ENCODE measurements around the gene EPOP. TPM values are rescaled to one million over a fixed set of nuclear protein-coding genes. Genes with fewer than 3 reads are reported as not detected.

Gene EPOP
- polyA plus RNA-seq, 1 experiment, result 0.17 TPM

DNA sequence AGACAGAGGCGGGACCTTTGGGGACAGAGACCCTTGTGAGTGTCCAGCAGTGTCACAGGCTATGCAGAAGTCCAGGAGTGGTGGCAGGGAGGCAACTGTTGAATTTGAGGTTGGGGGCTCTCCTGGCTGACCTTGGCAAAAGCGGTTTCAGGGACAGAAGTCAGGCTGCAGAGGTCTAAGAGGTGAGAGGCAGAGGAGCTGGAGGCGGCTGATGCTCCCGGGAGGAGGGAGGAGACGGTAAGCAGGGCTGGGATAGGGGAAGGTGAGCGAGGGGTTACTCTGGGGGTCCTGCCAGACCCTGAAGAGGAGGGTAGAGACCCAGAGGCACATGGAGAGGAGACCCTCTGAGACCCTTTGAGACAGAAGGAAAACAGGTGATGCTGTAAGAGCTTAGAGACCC lies 5.2 kb downstream of the EPOP start:
- TF ChIP-seq, protein P1, sequence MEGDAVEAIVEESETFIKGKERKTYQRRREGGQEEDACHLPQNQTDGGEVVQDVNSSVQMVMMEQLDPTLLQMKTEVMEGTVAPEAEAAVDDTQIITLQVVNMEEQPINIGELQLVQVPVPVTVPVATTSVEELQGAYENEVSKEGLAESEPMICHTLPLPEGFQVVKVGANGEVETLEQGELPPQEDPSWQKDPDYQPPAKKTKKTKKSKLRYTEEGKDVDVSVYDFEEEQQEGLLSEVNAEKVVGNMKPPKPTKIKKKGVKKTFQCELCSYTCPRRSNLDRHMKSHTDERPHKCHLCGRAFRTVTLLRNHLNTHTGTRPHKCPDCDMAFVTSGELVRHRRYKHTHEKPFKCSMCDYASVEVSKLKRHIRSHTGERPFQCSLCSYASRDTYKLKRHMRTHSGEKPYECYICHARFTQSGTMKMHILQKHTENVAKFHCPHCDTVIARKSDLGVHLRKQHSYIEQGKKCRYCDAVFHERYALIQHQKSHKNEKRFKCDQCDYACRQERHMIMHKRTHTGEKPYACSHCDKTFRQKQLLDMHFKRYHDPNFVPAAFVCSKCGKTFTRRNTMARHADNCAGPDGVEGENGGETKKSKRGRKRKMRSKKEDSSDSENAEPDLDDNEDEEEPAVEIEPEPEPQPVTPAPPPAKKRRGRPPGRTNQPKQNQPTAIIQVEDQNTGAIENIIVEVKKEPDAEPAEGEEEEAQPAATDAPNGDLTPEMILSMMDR (IDR thresholded peaks at IDR 0.05; ENCODE audit: low read depth, low read length), result no peak
- DNase-seq (ENCODE audit: low read depth, low spot score), result no peak
- CTCF ChIA-PET, result interaction anchor here (1.0 to 4.6 kb wide), 6 partner anchors 11 to 320 kb away, joined by 3 to 77 read pairs (median 4); no protein-coding TSS in a partner anchor
- Histone ChIP-seq H3K9me3 (ENCODE audit: control insufficient read depth, insufficient read depth, low read length) (no peaks in the 10 kb centered on the region), H3K4me3 (ENCODE audit: low read depth, low read length) (no peak overlapping the region), H3K27me3 (ENCODE audit: control insufficient read depth, insufficient read depth, low read length) (peaks cover 60% of the 10 kb centered on the region), H3K27ac (ENCODE audit: low read depth, low read length) (no peak overlapping the region)
- POLR2A ChIA-PET, result no interaction called here

DNA sequence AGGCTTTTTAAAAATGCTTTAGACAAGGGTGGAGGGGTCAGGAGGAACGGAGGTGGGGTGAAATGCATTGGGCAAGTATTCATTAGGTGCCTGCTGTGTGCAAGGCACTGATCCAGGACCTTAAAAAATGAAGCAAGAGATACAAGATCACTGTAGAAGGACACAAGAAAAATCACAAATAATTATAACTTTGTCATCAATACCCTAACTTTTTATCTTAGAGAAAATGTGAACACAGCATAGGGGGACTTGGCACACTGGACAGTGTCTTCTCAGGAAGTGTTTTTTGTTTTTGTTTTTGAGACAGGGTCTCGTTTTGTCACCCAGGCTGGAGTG lies 7.0 kb downstream of the EPOP start:
- Histone ChIP-seq H3K4me3 (ENCODE audit: low read depth, low read length) (no peak overlapping the region), H3K27me3 (ENCODE audit: control insufficient read depth, insufficient read depth, low read length) (peaks cover 55% of the 10 kb centered on the region), H3K9me3 (ENCODE audit: control insufficient read depth, insufficient read depth, low read length) (no peaks in the 10 kb centered on the region), H3K27ac (ENCODE audit: low read depth, low read length) (no peak overlapping the region)
- TF ChIP-seq, protein P1 (IDR thresholded peaks at IDR 0.05; ENCODE audit: low read depth, low read length), result no peak
- ChIA-PET CTCF (interaction anchor here (0.6 to 4.6 kb wide), 22 partner anchors 8 to 318 kb away, joined by 3 to 77 read pairs (median 4); no protein-coding TSS in a partner anchor), POLR2A (no interaction called here)
- no peak for DNase-seq (ENCODE audit: low read depth, low spot score)

DNA sequence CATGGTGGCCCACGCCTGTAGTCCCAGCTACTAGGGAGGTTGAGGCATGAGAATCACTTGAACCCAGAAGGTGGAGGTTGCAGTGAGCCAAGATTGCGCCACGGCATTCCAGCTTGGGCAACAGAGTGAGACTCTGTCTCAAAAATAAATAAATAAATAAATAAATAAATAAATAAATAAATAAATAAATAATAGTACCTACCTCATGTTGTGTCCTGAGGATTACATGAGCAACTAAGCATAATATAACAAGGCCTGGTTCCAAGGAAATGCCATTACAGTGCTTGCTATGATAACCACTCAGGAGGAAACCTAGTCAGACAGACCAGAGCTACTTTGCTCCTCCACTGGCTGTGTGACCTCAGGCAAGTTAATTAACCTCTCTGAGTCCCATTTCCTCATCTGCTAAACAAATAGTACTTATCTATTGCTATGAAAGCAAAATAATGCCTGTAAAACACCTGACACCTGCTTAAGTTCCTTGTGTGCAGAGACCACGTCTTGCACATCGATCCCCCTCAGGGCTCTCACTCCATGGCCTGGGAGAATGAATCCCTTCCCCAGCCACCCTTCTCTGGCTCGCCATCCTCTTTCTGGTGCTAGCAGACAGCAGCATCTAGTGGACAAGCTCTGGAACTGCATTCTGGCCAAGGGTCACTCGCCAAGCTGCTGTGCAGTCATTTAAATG lies 7.5 kb downstream of the EPOP start:
- peak; percentile 42 for DNase-seq (ENCODE audit: low read depth, low spot score)
- Histone ChIP-seq H3K27me3 (ENCODE audit: control insufficient read depth, insufficient read depth, low read length) (peaks cover 50% of the 10 kb centered on the region), H3K27ac (ENCODE audit: low read depth, low read length) (no peak overlapping the region), H3K9me3 (ENCODE audit: control insufficient read depth, insufficient read depth, low read length) (no peaks in the 10 kb centered on the region), H3K4me3 (ENCODE audit: low read depth, low read length) (no peak overlapping the region)
- ChIA-PET CTCF (interaction anchor here (0.6 to 4.6 kb wide), 25 partner anchors 8 to 702 kb away, joined by 3 to 77 read pairs (median 4); no protein-coding TSS in a partner anchor), POLR2A (no interaction called here)
- TF ChIP-seq, protein P1 (IDR thresholded peaks at IDR 0.05; ENCODE audit: low read depth, low read length), result peak; percentile 100

DNA sequence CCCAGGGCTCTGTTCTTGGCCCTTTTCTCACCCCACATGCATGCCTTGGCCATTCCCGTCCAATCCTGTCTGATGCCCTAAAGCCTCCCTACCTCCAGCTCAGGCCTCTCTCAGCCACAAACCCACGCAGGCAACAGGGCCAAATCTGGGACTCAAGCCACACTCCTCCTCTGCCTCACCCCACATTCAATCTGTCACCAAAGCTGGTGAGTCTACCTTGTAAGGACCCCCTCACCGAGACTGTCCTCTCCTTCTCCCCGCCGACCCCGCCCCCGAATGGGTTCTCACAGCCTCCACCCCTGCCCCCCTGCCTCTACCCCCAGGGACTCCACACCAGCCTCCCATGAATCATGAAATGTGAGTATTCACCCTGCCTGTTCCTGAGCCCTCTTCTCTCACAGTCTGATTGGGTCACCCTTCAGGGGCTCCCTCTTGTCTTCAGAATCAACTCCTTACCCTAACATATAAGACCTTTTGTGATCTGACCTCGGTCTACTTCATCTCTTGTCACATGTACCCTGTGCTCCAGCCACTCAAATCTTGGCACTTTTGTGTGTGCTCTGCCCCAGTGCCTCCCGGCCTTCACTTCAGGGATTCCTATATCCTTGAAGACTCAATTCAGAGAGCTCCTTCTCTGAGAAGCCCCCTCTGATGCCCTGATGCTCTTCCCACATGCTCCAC lies 10.7 kb downstream of the EPOP start:
- ChIA-PET CTCF (interaction anchor here (0.6 to 3.8 kb wide), 14 partner anchors 8 to 836 kb away, joined by 3 to 33 read pairs (median 5); partner anchors contain the start of gene EPOP), POLR2A (interaction anchor here (0.6 kb wide), 1 partner anchor 1464 kb away, joined by 10 read pairs; no protein-coding TSS in a partner anchor)
- no peak for DNase-seq (ENCODE audit: low read depth, low spot score)
- H3K9me3 ChIP-seq (ENCODE audit: control insufficient read depth, insufficient read depth, low read length), result no peaks in the 10 kb centered on the region
- H3K27me3 ChIP-seq (ENCODE audit: control insufficient read depth, insufficient read depth, low read length), result peaks cover 28% of the 10 kb centered on the region
- H3K4me3 ChIP-seq (ENCODE audit: low read depth, low read length), result no peak overlapping the region
- H3K27ac ChIP-seq (ENCODE audit: low read depth, low read length), result no peak overlapping the region
- TF ChIP-seq, protein P1 (IDR thresholded peaks at IDR 0.05; ENCODE audit: low read depth, low read length), result no peak
